Ramos (cell line): ENCODE results near the gene CNOT11.
"Not testable (repeated sequence)": the region's sequence is repeated elsewhere in the genome, so short reads cannot be mapped to it uniquely, and the experiment has no call there.

Source experiments
- in situ Hi-C: fragments of 300-500 bp; cut with MboI; formaldehyde crosslinking; loops from one replicate; pipeline ENCODE4 v1.14.3; 2022; ENCODE audit warnings: low sequenced_read_pairs; ENCODE audit not compliant: unreplicated experiment

CNOT11 gene

DNA sequence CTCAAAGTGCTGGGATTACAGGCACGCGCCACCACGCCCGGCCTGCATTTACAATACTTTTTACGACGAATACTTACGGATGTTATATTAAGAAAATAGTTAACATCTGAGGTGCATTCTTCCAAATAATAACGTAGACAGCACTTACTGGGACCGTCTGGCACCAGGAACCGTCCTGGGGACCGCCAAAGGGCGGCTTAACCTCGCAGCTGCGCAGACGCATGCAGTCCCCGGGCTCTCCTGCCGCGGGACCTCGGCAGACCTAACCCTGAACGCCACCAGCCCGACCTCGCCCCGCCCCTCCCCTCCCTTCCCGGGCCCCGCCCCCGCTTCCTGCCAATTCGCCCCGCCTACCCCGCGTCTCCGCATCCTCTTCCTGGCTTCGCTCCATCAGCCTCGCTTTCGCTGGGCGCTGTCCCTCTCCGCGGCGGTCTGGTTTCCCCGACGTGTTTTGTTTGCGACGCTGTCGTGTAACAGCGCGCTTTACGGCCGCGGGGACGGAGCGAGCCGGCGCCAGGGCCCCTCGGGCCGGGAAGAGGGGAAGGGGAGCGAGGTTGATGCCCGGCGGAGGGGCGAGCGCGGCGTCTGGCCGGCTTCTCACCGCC lies at the start of gene CNOT11:
Gene CNOT11 (plus strand): TSS at position 479 of the 605 bp plus-strand sequence. CDS start 79 bp downstream, at position 558.
- in situ Hi-C loops: no loop called here

GRCh38 chr2:101204400-101205115 lies 48.1 kb upstream of the CNOT11 start:
- in situ Hi-C loops: no loop called here

DNA sequence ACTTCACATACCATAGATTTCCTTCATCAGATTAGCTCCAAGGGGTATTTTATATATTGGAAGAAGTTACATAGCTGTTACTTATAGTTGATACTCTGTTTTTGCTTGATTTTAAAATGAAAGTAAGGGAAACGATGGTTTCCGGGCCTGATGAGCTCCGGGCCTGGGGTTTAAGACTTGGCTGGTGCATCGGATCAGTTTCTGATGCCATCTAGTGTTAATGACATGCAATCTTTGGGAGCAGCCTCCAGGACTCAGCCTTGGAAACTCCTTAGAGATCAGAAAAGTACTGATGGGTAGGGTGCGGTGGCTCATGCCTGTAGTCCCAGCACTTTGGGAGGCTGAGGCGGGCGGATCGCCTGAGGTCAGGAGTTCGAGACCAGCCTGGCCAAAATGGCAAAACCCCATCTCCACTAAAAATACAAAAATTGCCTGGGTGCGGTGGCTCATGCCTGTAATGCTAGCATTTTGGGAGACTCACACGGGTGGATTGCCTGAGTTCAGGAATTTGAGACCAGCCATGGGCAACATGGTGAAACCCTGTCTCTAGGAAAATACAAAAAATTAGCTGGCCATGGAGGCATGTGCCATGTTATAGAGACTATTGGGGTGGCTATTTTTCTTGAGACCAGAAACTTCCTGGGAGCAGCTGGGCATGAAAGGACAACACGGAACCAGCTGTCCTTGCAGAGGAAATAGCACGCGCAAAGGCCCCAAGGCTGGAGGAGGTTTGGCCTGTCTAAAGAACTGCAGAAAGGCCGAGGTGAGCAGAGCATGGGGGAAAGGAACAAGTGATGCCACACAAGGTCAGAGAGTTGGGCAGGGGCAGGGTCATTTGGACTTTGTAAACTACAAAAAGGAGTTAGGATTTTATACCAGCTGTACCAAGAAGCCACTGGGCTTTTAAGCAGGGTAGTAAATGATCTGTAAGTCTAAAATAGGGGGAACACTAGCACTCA lies 46.9 kb upstream of the CNOT11 start:
- in situ Hi-C loops: no loop called here

- in situ Hi-C loops: no loop called here
Measured at GRCh38 chr2:101208830-101209229, 43.9 kb upstream of the CNOT11 start.

DNA sequence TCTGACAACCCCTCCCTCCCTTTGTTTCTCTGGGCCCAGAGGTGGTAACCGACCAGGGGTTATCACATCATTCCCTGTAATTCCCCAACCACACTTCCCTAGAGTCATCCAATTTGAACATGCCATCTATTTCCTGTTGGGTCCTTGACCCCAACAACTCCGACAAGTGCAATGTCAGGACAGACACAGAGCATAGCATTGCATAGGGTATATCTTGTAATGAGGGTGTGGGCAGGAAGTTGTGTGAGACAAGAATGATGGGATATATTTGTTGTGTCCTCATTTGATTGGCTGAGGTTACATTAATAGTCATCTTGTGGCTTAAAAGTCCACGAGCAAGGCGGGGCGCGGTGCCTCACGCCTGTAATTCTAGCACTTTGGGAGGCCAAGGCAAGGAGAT lies 33.4 kb upstream of the CNOT11 start:
- in situ Hi-C loops: no loop called here

GRCh38 chr2:101220091-101220490 lies 32.6 kb upstream of the CNOT11 start:
- in situ Hi-C loops: not testable (repeated sequence)

DNA sequence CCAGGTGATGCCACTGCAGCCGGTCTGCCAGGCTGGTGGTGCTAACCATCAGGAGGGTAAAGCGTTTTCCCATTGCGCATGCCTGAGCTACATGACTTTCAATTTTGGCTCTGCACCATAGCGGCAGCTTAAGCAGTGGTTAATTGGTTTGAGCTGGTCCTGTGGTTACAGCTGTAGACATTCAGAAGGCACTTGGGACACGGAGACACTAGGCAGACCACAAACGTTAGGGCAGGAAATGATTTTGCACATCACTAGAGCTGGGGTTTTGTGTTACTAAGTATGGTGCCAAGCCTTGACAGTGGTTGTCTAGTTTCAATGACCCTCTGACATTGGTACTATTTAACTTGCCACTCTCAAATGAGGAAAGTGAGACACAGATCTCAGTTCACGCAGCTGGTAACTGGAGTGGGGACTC lies 28.9 kb upstream of the CNOT11 start:
- in situ Hi-C loops: no loop called here

GRCh38 chr2:101230541-101231001 lies 22.1 kb upstream of the CNOT11 start:
- in situ Hi-C loops: no loop called here

GRCh38 chr2:101231240-101231639 lies 21.4 kb upstream of the CNOT11 start:
- in situ Hi-C loops: no loop called here

DNA sequence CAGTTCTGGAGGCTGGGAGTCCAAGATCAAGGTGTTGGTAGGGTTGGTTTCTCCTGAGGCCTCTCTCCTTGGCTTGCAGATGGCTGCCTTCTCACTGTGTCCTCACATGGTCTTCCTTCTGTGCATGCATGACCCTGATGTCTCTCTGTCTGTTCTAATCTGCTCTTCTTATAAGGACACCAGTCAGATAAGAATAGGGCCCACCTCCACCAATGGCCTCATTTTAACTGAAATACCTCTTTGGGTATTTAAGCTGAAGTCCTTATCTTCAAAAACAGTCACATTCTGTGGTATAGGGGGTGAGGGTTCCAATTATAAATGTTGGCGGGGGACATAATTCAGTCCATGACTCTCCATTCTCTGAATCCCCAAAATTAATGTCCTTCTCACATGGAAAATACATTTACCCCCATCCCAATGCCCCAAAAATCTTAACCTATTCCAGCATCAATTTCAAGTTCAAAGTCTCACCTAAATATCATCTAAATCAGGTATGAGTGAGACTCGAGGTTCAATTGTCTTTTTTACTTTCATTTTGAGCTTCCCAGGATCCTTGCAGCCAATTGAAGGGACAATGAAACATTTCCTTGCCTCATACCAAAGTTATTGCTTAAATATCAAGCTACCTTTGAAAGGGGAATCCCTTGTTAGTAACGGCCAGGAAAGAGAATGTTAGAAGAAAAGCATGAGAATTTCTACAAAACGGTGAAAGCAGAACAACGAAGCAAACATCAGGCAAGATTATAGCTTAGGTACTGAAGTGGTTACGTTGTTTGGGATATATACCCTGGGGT lies 20.6 kb upstream of the CNOT11 start:
- in situ Hi-C loops: no loop called here

DNA sequence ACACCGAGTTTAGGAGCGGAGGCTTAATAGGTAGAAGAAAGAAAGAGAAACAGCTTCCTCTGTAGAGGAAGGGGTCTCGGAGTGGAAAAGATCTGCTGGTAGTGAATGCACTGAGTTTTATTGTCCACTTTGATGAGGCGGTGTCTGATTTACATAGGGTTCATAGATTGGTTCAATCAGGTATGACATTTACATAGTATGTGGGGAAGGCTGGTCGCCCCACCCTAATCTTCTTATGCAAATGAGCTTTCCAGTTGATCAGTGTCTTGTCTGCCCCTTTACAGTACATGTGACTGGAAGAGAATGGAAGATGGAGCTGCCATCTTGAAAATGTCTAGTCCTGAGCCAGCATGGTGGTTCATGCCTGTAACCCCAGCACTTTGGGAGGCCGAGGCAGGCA lies 19.9 kb upstream of the CNOT11 start:
- in situ Hi-C loops: no loop called here

- in situ Hi-C loops: no loop called here
Measured at GRCh38 chr2:101234169-101234938, 18.3 kb upstream of the CNOT11 start.

GRCh38 chr2:101235956-101236355 lies 16.7 kb upstream of the CNOT11 start:
- in situ Hi-C loops: not testable (repeated sequence)

DNA sequence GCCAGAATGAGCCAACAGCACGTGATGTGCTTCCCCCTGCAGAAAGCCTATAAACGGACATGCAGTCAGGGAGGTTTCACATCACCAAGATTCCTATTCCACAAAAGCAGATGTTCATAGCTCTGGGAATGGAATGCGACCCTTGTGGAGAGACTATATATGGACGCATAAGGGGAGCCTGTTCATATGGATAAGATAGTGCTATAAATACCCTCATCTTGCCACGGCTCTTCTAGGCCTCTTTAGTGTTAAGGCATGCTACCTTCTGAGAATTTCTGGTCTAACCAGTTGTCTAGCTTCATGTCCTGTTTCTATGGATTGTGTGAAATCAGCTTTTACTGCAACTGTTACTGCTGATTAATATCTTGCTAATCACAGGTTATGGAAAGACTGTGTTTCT lies 14.7 kb upstream of the CNOT11 start:
- in situ Hi-C loops: not testable (repeated sequence)

GRCh38 chr2:101238930-101239759 lies 13.5 kb upstream of the CNOT11 start:
- in situ Hi-C loops: no loop called here

GRCh38 chr2:101239760-101240118 lies 12.9 kb upstream of the CNOT11 start:
- in situ Hi-C loops: not testable (repeated sequence)

DNA sequence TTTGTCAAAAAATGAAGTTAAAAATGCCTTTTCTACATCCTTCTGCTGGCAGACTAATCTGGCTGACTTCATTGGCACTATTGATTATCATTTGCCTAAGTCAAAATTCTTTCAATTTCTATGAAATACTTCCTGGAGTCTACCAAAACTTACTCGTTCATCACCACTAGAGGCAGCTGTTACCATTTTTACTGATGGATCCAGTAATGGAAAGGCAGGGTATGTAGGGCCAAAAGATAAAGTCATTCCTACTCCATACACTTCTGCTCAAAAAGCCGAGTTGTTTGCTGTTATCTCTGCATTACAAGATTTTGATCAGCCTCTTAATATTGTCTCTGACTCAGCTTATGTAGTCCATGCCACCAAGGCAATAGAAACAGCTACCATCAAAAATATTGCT lies 12.0 kb upstream of the CNOT11 start:
- in situ Hi-C loops: not testable (repeated sequence)

DNA sequence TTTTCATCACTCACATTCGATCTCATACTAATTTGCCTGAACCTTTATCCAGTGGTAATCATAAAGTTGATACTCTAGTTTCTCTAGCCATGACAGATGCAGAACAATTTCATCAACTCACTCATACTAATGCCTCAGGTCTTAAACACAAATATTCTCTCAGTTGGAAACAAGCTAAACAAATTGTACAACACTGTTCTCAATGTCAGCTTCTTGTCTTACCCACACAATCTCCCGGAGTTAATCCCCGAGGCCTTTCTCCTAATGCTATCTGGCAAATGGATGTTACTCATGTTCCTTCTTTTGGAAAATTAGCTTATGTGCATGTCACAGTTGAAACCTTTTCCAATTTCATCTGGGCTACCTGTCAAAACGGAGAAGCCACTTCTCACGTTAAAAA lies 11.5 kb upstream of the CNOT11 start:
- in situ Hi-C loops: no loop called here
